Pericardium fibroblast (primary cell): ENCODE results near the gene SPANXC. TPM values are rescaled to one million over a fixed set of nuclear protein-coding genes. Genes with fewer than 3 reads are reported as not detected.

Source experiments
- total RNA-seq: library from RNA; depleted of rRNA; stranded (reverse); fragments of >200 nt; gene quantifications from 2 replicates; pipeline ENCODE4 v1.2.3, GENCODE V29; 2015

The SPANXC gene
- total RNA-seq = not detected in 2 replicates

DNA sequence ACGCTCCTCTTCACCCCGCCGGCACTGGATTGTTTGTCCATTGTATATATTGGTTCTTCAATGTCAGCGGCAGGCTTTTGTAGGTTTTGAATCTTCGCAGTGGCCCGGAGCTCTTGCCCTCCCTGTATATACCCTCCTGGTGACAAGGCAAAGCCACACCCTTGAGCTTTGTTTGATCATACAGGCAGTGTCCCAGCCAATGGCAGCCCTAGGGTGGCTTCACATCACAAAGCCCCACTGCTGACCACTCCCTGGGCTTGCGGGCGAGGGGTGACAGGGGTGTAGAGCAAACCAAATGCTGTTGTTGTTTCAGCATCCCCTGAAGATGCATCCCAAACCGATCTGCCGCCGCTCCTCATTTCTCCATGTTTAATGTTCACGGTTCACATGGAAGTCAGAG is at the start of gene SPANXC:
SPANXC (minus strand) TSS at position 101 of the 400 bp plus-strand sequence; CDS start at position 41, 60 bp downstream.

Other genes starting within 250 kb of the SPANXC start
- gene SPANXB1, start 239.9 kb downstream of the SPANXC start, total RNA-seq = not detected in 2 replicates
- gene LDOC1, start 65.4 kb downstream of the SPANXC start, total RNA-seq = 13.0 and 17.4 TPM in 2 replicates